ENCODE data around the gene FBXL16. TPM values are rescaled to one million over a fixed set of nuclear protein-coding genes. Genes with fewer than 3 reads are reported as not detected.

The FBXL16 gene
- total RNA-seq, 1 donor from 2014 or later, result 0.53 TPM

- H3K27me3 ChIP-seq (ENCODE audit: control insufficient read depth, insufficient read depth, low read length), result peaks cover 34% of the 10 kb centered on the region
- no peak for FAIRE-seq
- H3K36me3 ChIP-seq (ENCODE audit: control insufficient read depth, insufficient read depth, low read length), result no peaks in the 10 kb centered on the region
Observed at GRCh38 chr16:708019-708418, 2.4 kb upstream of the FBXL16 start.

GRCh38 chr16:707062-707538 is 1.5 kb upstream of the FBXL16 start:
- Histone ChIP-seq H3K36me3 (ENCODE audit: control insufficient read depth, insufficient read depth, low read length) (no peaks in the 10 kb centered on the region), H3K4me3 (ENCODE audit: low read depth, low read length) (no peak overlapping the region), H3K27me3 (ENCODE audit: control insufficient read depth, insufficient read depth, low read length) (peaks cover 42% of the 10 kb centered on the region)
- FAIRE-seq (no peak), DNase-seq (ENCODE audit: low read depth) (no peak)
- no peak for TF ChIP-seq CTCF (IDR thresholded peaks at IDR 0.05; ENCODE audit: insufficient read depth, low read length, severe bottlenecking)

More at GRCh38 chr16:708019-708418, 2.4 kb upstream of the FBXL16 start:
- no peak overlapping the region for H3K4me3 ChIP-seq (ENCODE audit: low read depth, low read length)
- DNase-seq (ENCODE audit: low read depth), result no peak
- no peak for TF ChIP-seq CTCF (IDR thresholded peaks at IDR 0.05; ENCODE audit: insufficient read depth, low read length, severe bottlenecking)

GRCh38 chr16:706189-707061 is 824 bp upstream of the FBXL16 start:
- peaks cover 47% of the 10 kb centered on the region for H3K27me3 ChIP-seq (ENCODE audit: control insufficient read depth, insufficient read depth, low read length)
- no peak for TF ChIP-seq CTCF (IDR thresholded peaks at IDR 0.05; ENCODE audit: insufficient read depth, low read length, severe bottlenecking)
- DNase-seq (ENCODE audit: low read depth), result no peak
- no peak overlapping the region for H3K4me3 ChIP-seq (ENCODE audit: low read depth, low read length)
- no peak for FAIRE-seq
- no peaks in the 10 kb centered on the region for H3K36me3 ChIP-seq (ENCODE audit: control insufficient read depth, insufficient read depth, low read length)

- DNase-seq (ENCODE audit: low read depth), result no peak
- Histone ChIP-seq H3K36me3 (ENCODE audit: control insufficient read depth, insufficient read depth, low read length) (no peaks in the 10 kb centered on the region), H3K4me3 (ENCODE audit: low read depth, low read length) (peak overlapping the region; percentile 17), H3K27me3 (ENCODE audit: control insufficient read depth, insufficient read depth, low read length) (peaks cover 45% of the 10 kb centered on the region)
- FAIRE-seq, result no peak
- no peak for TF ChIP-seq CTCF (IDR thresholded peaks at IDR 0.05; ENCODE audit: insufficient read depth, low read length, severe bottlenecking)
Observed at GRCh38 chr16:704552-705380, 835 bp downstream of the FBXL16 start.

- FAIRE-seq (no peak), DNase-seq (ENCODE audit: low read depth) (no peak)
- no peak overlapping the region for H3K4me3 ChIP-seq (ENCODE audit: low read depth, low read length)
- no peak for TF ChIP-seq CTCF (IDR thresholded peaks at IDR 0.05; ENCODE audit: insufficient read depth, low read length, severe bottlenecking)
- no peaks in the 10 kb centered on the region for H3K36me3 ChIP-seq (ENCODE audit: control insufficient read depth, insufficient read depth, low read length)
- H3K27me3 ChIP-seq (ENCODE audit: control insufficient read depth, insufficient read depth, low read length), result peaks cover 41% of the 10 kb centered on the region
Observed at GRCh38 chr16:704047-704446, 1.6 kb downstream of the FBXL16 start.

Data from bronchial epithelial cell (primary cell).